Right atrium auricular region (tissue), 2 donors: ENCODE measurements around the gene POLRMT. TPM values are rescaled to one million over a fixed set of nuclear protein-coding genes. Genes with fewer than 3 reads are reported as not detected.

ENCODE experiments used
- DNase-seq: peaks from one replicate; pipeline ENCODE4 v3.0.0-alpha.2; 2019; ENCODE audit warnings: low spot score
- H3K27ac ChIP-seq, 2 donors: fragments of 200-600 bp; sonication (generic); 1 replicate in 1 of 2; 2 replicates in 1 of 2; pipeline ENCODE4 v1.5.1; 2016 to 2019
- H3K27me3 ChIP-seq, 2 donors: fragments of 200-600 bp; sonication (generic); one replicate each; pipeline versions ENCODE4 v1.5.1 to v1.6.0; 2017 to 2019
- H3K36me3 ChIP-seq: fragments of 200-600 bp; sonication (generic); one replicate; pipeline ENCODE4 v1.5.1; 2016
- H3K4me1 ChIP-seq, 2 donors: fragments of 200-600 bp; sonication (generic); one replicate each; pipeline versions ENCODE4 v1.5.1 to v1.6.0; 2017 to 2019
- H3K4me3 ChIP-seq, 2 donors: fragments of 200-600 bp; sonication (generic); 1 replicate in 1 of 2; 2 replicates in 1 of 2; pipeline ENCODE4 v1.5.1; 2017 to 2019; ENCODE audit warnings: mild to moderate bottlenecking in 1 of 2, moderate library complexity in 1 of 2
- H3K9me3 ChIP-seq, 2 donors: fragments of 200-600 bp; sonication (generic); one replicate each; pipeline ENCODE4 v1.5.1; 2019
- CTCF ChIP-seq, 2 donors: fragments of 200-600 bp; sonication (generic); IDR thresholded peaks; one replicate each; pipeline ENCODE4 v1.5.1; 2019; ENCODE audit warnings: antibody characterized with exemption in 2 of 2
- total RNA-seq, 2 donors: library from RNA; depleted of rRNA; stranded (reverse); fragments of >200 nt; gene quantifications; one replicate each; pipeline ENCODE4 v1.1.0, GENCODE V29; 2016

The POLRMT gene
- total RNA-seq, 2 donors from 2014 or later, result 24.5 to 30.4 TPM

GRCh38 chr19:658916-659839 lies 25.8 kb upstream of the POLRMT start:
- H3K4me1 ChIP-seq, result peaks cover 0 to 76% of the 10 kb centered on the region in 2 donors
- peak overlapping the region; percentile 90 to 92 for H3K27ac ChIP-seq
- H3K9me3 ChIP-seq, result no peaks in the 10 kb centered on the region
- peak; percentile 85 for DNase-seq
- H3K27me3 ChIP-seq, result no peaks in the 10 kb centered on the region
- TF ChIP-seq CTCF (IDR thresholded peaks at IDR 0.05), result no peak
- H3K4me3 ChIP-seq, result peak overlapping the region in 1 of 2 donors; percentile 14
- H3K36me3 ChIP-seq, result peaks cover under 1% of the 10 kb centered on the region

- Histone ChIP-seq H3K4me3 (no peak overlapping the region), H3K27ac (peak overlapping the region; percentile 71 to 92), H3K27me3 (no peaks in the 10 kb centered on the region), H3K9me3 (no peaks in the 10 kb centered on the region), H3K4me1 (peaks cover 0 to 67% of the 10 kb centered on the region in 2 donors), H3K36me3 (peaks cover 7% of the 10 kb centered on the region)
- DNase-seq, result no peak
- no peak for TF ChIP-seq CTCF (IDR thresholded peaks at IDR 0.05)
Observed at GRCh38 chr19:658059-658839, 24.9 kb upstream of the POLRMT start.

GRCh38 chr19:657611-658010 lies 24.3 kb upstream of the POLRMT start:
- H3K36me3 ChIP-seq, result peaks cover 11% of the 10 kb centered on the region
- no peaks in the 10 kb centered on the region for H3K9me3 ChIP-seq
- H3K4me1 ChIP-seq, result peaks cover 0 to 67% of the 10 kb centered on the region in 2 donors
- H3K27me3 ChIP-seq, result no peaks in the 10 kb centered on the region
- no peak for TF ChIP-seq CTCF (IDR thresholded peaks at IDR 0.05)
- H3K27ac ChIP-seq, result no peak overlapping the region
- H3K4me3 ChIP-seq, result no peak overlapping the region
- no peak for DNase-seq

- Histone ChIP-seq H3K36me3 (peaks cover 15% of the 10 kb centered on the region), H3K4me1 (peaks cover 0 to 63% of the 10 kb centered on the region in 2 donors)
Observed at GRCh38 chr19:656751-657559, 23.6 kb upstream of the POLRMT start.

More at GRCh38 chr19:656751-657559, 23.6 kb upstream of the POLRMT start:
- H3K4me3 ChIP-seq, result no peak overlapping the region
- DNase-seq, result no peak
- H3K27ac ChIP-seq, result no peak overlapping the region
- no peaks in the 10 kb centered on the region for H3K27me3 ChIP-seq
- no peak for TF ChIP-seq CTCF (IDR thresholded peaks at IDR 0.05)
- no peaks in the 10 kb centered on the region for H3K9me3 ChIP-seq
